A549 (cell line): ENCODE results near the gene NFIX. TPM values are rescaled to one million over a fixed set of nuclear protein-coding genes. Genes with fewer than 3 reads are reported as not detected.
A peak's percentile ranks its signal among the peaks of the same experiment; 100 is the strongest.

Experiments used
- ATAC-seq, 2 experiments: fragments of 200-7000 bp in 1 of 2; fragments of >200 bp in 1 of 2; cut with Nextera tagmentation in 1 of 2; cut with Tn5 transposase in 1 of 2; 3 replicates each; pipeline versions ENCODE4 v1.8.0 to v1.9.1; 2018 to 2020; ENCODE audit warnings: mild to moderate bottlenecking in 1 of 2, moderate library complexity in 1 of 2
- CTCF ChIA-PET: fragments of 300-600 bp; sonication (Branson Sonifier 250); formaldehyde crosslinking; extraction: SDS; loops from one replicate; lab custom pipeline; 2021; ENCODE audit warnings: antibody characterized with exemption, inconsistent platforms; lab: Yijun Ruan, JAX
- POLR2A ChIA-PET: fragments of 350-600 bp; formaldehyde crosslinking; extraction: SDS; loops from one replicate; lab custom pipeline; 2021; ENCODE audit warnings: antibody characterized with exemption, inconsistent platforms; lab: Yijun Ruan, JAX
- DNase-seq, 2 experiments: peaks; one replicate each; pipeline versions ENCODE4 v3.0.0 to v3.0.0-alpha.2; 2011 to 2016; ENCODE audit warnings: low read depth in 1 of 2, low spot score in 1 of 2
- FAIRE-seq: peaks from 2 replicates; lab custom pipeline; 2011; peaks lifted over from hg19 to GRCh38; lab: Jason Lieb, UNC
- H3K27ac ChIP-seq, 2 experiments: fragments of >200 bp; sonication (Bioruptor Twin); formaldehyde crosslinking; 3 replicates each; pipeline ENCODE4 v1.5.1; 2016 to 2017
- H3K4me1 ChIP-seq: fragments of >200 bp; sonication (Bioruptor Twin); formaldehyde crosslinking; 3 replicates; pipeline ENCODE4 v1.6.1; 2016
- H3K4me2 ChIP-seq: fragments of >200 bp; sonication (Bioruptor Twin); formaldehyde crosslinking; 3 replicates; pipeline ENCODE4 v1.6.1; 2016
- H3K4me3 ChIP-seq: fragments of >200 bp; sonication (Bioruptor Twin); formaldehyde crosslinking; 3 replicates; pipeline ENCODE4 v1.5.1; 2016
- H3K9me3 ChIP-seq: fragments of >200 bp; sonication (Bioruptor Twin); formaldehyde crosslinking; 3 replicates; pipeline ENCODE4 v1.6.1; 2016
- CBX8 ChIP-seq: fragments of 200-600 bp; sonication (generic); IDR thresholded peaks from 2 replicates; pipeline ENCODE4 v1.6.1; 2016
- EHF ChIP-seq: fragments of 250-450 bp; sonication (Bioruptor Pico); IDR thresholded peaks from 2 replicates; pipeline ENCODE4 v1.5.0; 2020; ENCODE audit warnings: mild to moderate bottlenecking
- EHMT2 ChIP-seq: fragments of 200-600 bp; sonication (generic); IDR thresholded peaks from 2 replicates; pipeline ENCODE4 v1.6.1; 2016; ENCODE audit warnings: antibody characterized with exemption, low read depth, mild to moderate bottlenecking, moderate library complexity
- FOXS1 ChIP-seq: fragments of 250-450 bp; sonication (Bioruptor Pico); IDR thresholded peaks from 2 replicates; pipeline ENCODE4 v1.5.0; 2020; ENCODE audit warnings: mild to moderate bottlenecking, moderate library complexity
- HOXA7 ChIP-seq: fragments of 250-450 bp; sonication (Bioruptor Pico); IDR thresholded peaks from 2 replicates; pipeline ENCODE4 v1.5.0; 2020; ENCODE audit warnings: mild to moderate bottlenecking, moderate library complexity
- HOXB13 ChIP-seq: fragments of 250-450 bp; sonication (Bioruptor Pico); IDR thresholded peaks from 2 replicates; pipeline ENCODE4 v1.5.0; 2020; ENCODE audit warnings: low read depth, mild to moderate bottlenecking, moderate library complexity
- KDM5A ChIP-seq: fragments of 200-600 bp; sonication (generic); IDR thresholded peaks from 2 replicates; pipeline ENCODE4 v1.6.1; 2016; ENCODE audit warnings: antibody characterized with exemption, mild to moderate bottlenecking
- MAFK ChIP-seq: fragments of 450-650 bp; IDR thresholded peaks from 2 replicates; pipeline ENCODE4 v1.6.1; 2014; ENCODE audit not compliant: partially characterized antibody
- PHF8 ChIP-seq: fragments of 200-600 bp; sonication (generic); IDR thresholded peaks from 2 replicates; pipeline ENCODE4 v1.6.1; 2016; ENCODE audit warnings: low read depth, mild to moderate bottlenecking, antibody characterized with exemption, moderate library complexity, borderline replicate concordance
- POLR2AphosphoS2 ChIP-seq: conservative IDR thresholded peaks from 2 replicates; pipeline ENCODE4 v1.6.1; 2012; ENCODE audit warnings: low read length, improper control_type of control experiment, inconsistent platforms
- RAD21 ChIP-seq, 2 experiments: fragments of >200 bp in 1 of 2; sonication (Bioruptor Twin) in 1 of 2; formaldehyde crosslinking in 1 of 2; IDR thresholded peaks in 1 of 2; conservative IDR thresholded peaks in 1 of 2; 2 replicates in 1 of 2; 3 replicates in 1 of 2; pipeline ENCODE4 v1.6.1; 2012 to 2018; ENCODE audit warnings: inconsistent platforms in 1 of 2
- SREBF2 ChIP-seq: fragments of 450-650 bp; IDR thresholded peaks from 2 replicates; pipeline ENCODE4 v1.6.1; 2014; ENCODE audit warnings: mild to moderate bottlenecking, moderate library complexity
- USF2 ChIP-seq: fragments of 450-650 bp; IDR thresholded peaks from 2 replicates; pipeline ENCODE4 v1.6.1; 2014; ENCODE audit warnings: antibody characterized with exemption
- WGBS: methylation state at CpG from one replicate; pipeline ENCODE4 v1.1.6; 2017; ENCODE audit errors: missing lambda C conversion rate; 5-methylcytosine and 5-hydroxymethylcytosine counted together
- polyA plus RNA-seq, 4 experiments: library from polyadenylated mRNA; depleted of rRNA in 3 of 4; stranded (reverse); fragments of >200 nt; fragmentation: RNase III in 1 of 4; extraction: RNeasy Plus Mini Kit Qiagen cat#74134 plus additional on column Dnase treatment in 1 of 4; gene quantifications; 2 replicates in 3 of 4; 3 replicates in 1 of 4; pipeline ENCODE4 v1.2.3, GENCODE V29; 2011 to 2017
- TF ChIP-seq, protein P1 (sequence below): fragments of 250-450 bp; sonication (Bioruptor Pico); IDR thresholded peaks from 2 replicates; pipeline ENCODE4 v1.5.0; 2020; ENCODE audit warnings: low read depth, mild to moderate bottlenecking, moderate library complexity
- TF ChIP-seq, protein P2 (sequence below): fragments of 150-350 bp; IDR thresholded peaks from 2 replicates; pipeline ENCODE4 v1.6.1; 2014; ENCODE audit warnings: low read depth, mild to moderate bottlenecking, low read length

Gene NFIX
- polyA plus RNA-seq, 2 of the 4 experiments (the other 2 are of a cell fraction): 0.52 to 3.0 TPM

DNA sequence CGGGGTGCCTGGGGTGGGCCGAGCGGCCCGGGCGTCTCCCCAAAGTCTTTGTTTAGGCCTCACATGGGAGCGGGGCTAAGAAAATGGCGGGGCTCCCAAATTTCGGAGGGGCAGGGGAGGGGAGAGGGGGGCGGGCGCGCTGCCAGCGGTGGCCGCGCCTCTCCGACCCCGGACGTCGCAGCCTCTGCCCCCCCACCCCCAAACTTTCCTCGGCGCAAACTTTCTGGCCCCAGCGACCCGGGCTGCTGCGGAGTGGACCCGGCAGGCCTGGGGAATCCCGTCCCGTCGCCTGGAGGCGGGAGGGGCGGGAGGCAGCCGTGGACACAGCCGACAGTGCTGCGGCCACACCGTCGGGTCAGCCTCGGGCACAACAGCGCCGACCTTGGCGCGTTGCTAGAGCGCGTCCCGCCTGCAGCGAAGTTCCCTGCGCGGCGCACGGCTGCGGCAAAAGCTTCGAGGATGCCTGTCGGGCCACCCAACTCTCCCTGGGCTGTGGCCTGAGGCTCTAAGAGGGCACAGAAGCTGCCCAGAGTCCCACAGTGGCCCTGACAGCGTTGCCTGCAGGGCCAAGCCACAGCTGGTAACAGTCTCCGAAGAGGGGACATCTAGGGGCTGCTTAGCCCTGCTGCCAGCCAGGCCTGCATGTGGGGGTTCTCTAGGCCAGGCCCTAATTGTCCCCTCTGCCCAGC is 1.3 kb downstream of the NFIX start:
- DNase-seq: no peak
- Histone ChIP-seq H3K4me2 (peak overlapping the region; percentile 95), H3K27ac (peak overlapping the region; percentile 54 to 94; a peak in 4 of 6 replicates), H3K9me3 (no peaks in the 10 kb centered on the region), H3K4me1 (no peaks in the 10 kb centered on the region), H3K4me3 (peak overlapping the region; percentile 62)
- ATAC-seq: peak; percentile 8 to 43; a peak in 3 of 6 replicates
- ChIA-PET POLR2A (no interaction called here), CTCF (interaction anchor here (1.2 to 2.2 kb wide), 5 partner anchors 10 to 97 kb away, joined by 3 to 9 read pairs (median 4); no protein-coding TSS in a partner anchor)
- TF ChIP-seq CBX8 (no peak), POLR2AphosphoS2 (no peak)
- FAIRE-seq: no peak
- 85% methylated on average over 8 of the region's 52 CpGs for WGBS

GRCh38 chr19:12997179-12997966 is 2.1 kb downstream of the NFIX start:
- H3K4me3 ChIP-seq: no peak overlapping the region
- no peak overlapping the region for H3K4me2 ChIP-seq
- ATAC-seq (peak in 1 of 2 experiments; percentile 19; a peak in 1 of 6 replicates), DNase-seq (no peak), FAIRE-seq (no peak)
- POLR2A ChIA-PET: no interaction called here
- no peak overlapping the region for H3K27ac ChIP-seq
- no peaks in the 10 kb centered on the region for H3K9me3 ChIP-seq
- TF ChIP-seq HOXB13 (CRISPR knock-in tag) (no peak), FOXS1 (CRISPR knock-in tag) (no peak), PHF8 (no peak), EHMT2 (no peak), KDM5A (no peak), HOXA7 (no peak)
- TF ChIP-seq, protein P1, sequence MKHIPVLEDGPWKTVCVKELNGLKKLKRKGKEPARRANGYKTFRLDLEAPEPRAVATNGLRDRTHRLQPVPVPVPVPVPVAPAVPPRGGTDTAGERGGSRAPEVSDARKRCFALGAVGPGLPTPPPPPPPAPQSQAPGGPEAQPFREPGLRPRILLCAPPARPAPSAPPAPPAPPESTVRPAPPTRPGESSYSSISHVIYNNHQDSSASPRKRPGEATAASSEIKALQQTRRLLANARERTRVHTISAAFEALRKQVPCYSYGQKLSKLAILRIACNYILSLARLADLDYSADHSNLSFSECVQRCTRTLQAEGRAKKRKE: no peak
- H3K4me1 ChIP-seq: no peaks in the 10 kb centered on the region
- 92% methylated on average over 5 of the region's 25 CpGs for WGBS
- CTCF ChIA-PET: interaction anchor here (1.2 to 2.2 kb wide), 5 partner anchors 9 to 96 kb away, joined by 3 to 9 read pairs (median 4); no protein-coding TSS in a partner anchor

DNA sequence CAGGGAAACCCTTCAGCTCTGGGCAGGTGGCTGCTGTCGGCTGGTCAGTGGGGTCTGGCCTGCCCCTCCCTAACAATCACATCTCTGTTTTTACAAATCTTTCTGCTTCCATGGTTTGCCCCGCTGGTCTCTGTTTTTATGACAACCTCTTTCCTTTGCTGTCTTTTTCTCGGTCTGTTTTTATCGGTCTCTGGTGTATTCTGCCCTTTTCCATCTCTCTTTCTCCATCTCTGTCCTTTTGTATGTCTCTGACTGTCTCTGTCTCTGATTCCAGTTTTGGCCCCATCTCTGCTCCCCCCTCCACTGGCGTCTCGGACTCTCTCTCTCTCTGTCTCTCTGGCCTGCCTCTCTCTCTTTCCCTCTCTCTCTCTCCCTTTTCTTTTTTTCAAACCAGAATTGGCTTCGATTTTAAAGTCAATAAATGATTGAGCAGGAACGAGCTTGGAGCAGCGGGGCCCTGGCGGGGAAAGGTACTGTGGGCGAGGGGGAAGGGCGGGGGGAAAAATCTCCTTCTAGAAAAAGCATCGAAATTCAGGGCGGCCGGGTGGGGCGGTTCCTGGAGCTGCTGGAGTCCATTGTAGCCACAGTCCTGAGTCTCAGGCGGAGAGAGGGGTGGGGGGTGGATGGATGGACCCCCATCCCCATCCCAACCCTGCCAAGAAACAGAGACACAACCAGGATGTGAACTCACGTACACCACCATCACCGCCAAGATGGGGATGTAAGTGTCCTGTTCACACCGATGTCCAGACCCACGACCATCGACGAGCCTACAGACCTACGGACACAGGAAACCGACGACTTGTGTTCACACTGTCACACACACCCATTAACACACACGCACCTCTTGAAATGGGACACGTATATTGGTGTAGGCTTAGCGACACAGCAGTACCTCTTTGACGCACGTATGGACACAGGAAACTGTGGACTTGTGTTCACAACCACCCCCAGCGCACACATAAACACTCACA is 3.0 kb downstream of the NFIX start:
- no peak for ATAC-seq
- no peak overlapping the region for H3K4me3 ChIP-seq
- no peak for TF ChIP-seq USF2
- no peak for TF ChIP-seq MAFK
- no peak for TF ChIP-seq RAD21 (conservative IDR thresholded peaks at IDR 0.05 in 1 of 2, IDR thresholded peaks at IDR 0.05 in 1 of 2)
- no peak for TF ChIP-seq SREBF2
- no peak for TF ChIP-seq CBX8
- TF ChIP-seq, protein P2, sequence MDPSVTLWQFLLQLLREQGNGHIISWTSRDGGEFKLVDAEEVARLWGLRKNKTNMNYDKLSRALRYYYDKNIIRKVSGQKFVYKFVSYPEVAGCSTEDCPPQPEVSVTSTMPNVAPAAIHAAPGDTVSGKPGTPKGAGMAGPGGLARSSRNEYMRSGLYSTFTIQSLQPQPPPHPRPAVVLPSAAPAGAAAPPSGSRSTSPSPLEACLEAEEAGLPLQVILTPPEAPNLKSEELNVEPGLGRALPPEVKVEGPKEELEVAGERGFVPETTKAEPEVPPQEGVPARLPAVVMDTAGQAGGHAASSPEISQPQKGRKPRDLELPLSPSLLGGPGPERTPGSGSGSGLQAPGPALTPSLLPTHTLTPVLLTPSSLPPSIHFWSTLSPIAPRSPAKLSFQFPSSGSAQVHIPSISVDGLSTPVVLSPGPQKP: no peak
- no peak for TF ChIP-seq EHF
- H3K27ac ChIP-seq: no peak overlapping the region
- no peaks in the 10 kb centered on the region for H3K4me1 ChIP-seq
- no peak overlapping the region for H3K4me2 ChIP-seq
- DNase-seq: no peak
- no peaks in the 10 kb centered on the region for H3K9me3 ChIP-seq
- WGBS: 90% methylated on average over 28 of the region's 32 CpGs
- ChIA-PET CTCF (interaction anchor here (0.8 to 2.2 kb wide), 3 partner anchors 14 to 63 kb away, joined by 3 to 9 read pairs (median 4); no protein-coding TSS in a partner anchor), POLR2A (no interaction called here)
- FAIRE-seq: no peak
